ENCODE measurements around the gene ST6GALNAC3.

Gene ST6GALNAC3

DNA sequence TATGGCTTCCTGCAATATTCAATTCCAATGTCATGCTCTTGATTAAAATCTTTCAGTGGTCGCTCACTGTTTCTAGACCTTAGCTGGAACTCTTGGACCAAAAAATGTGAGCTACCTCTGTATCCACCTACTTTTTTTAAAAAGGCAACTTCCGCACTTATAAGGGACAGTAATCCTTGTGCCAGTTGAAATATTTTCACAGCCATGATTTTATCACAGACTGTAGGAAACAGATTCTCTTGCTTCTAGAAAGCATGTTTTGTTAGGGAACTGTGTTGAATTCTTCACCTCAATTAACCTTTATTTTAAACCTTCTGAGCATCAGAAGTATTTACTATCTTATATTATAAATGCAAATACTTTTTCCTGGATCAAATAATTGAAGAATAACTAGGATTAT, 496.7 kb downstream of the ST6GALNAC3 start:
- Histone ChIP-seq H3K9me3 (ENCODE audit: severe bottlenecking) (no peaks in the 10 kb centered on the region), H3K4me1 (ENCODE audit: insufficient read depth, poor library complexity, severe bottlenecking) (no peaks in the 10 kb centered on the region), H3K27ac (ENCODE audit: poor library complexity, severe bottlenecking) (no peak overlapping the region), H3K27me3 (ENCODE audit: insufficient read depth, poor library complexity, severe bottlenecking) (peaks cover 14% of the 10 kb centered on the region), H3K36me3 (ENCODE audit: low read depth) (no peaks in the 10 kb centered on the region), H3K4me3 (ENCODE audit: severe bottlenecking) (no peak overlapping the region)
- DNase-seq (ENCODE audit: low spot score) (no peak), ATAC-seq (ENCODE audit: low read depth) (no peak)
- TF ChIP-seq, protein P1, sequence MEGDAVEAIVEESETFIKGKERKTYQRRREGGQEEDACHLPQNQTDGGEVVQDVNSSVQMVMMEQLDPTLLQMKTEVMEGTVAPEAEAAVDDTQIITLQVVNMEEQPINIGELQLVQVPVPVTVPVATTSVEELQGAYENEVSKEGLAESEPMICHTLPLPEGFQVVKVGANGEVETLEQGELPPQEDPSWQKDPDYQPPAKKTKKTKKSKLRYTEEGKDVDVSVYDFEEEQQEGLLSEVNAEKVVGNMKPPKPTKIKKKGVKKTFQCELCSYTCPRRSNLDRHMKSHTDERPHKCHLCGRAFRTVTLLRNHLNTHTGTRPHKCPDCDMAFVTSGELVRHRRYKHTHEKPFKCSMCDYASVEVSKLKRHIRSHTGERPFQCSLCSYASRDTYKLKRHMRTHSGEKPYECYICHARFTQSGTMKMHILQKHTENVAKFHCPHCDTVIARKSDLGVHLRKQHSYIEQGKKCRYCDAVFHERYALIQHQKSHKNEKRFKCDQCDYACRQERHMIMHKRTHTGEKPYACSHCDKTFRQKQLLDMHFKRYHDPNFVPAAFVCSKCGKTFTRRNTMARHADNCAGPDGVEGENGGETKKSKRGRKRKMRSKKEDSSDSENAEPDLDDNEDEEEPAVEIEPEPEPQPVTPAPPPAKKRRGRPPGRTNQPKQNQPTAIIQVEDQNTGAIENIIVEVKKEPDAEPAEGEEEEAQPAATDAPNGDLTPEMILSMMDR (IDR thresholded peaks at IDR 0.05; ENCODE audit: poor library complexity, severe bottlenecking): no peak

- Histone ChIP-seq H3K27me3 (ENCODE audit: insufficient read depth, poor library complexity, severe bottlenecking) (peaks cover 9% of the 10 kb centered on the region), H3K4me1 (ENCODE audit: insufficient read depth, poor library complexity, severe bottlenecking) (no peaks in the 10 kb centered on the region), H3K27ac (ENCODE audit: poor library complexity, severe bottlenecking) (no peak overlapping the region), H3K36me3 (ENCODE audit: low read depth) (no peaks in the 10 kb centered on the region), H3K4me3 (ENCODE audit: severe bottlenecking) (no peak overlapping the region), H3K9me3 (ENCODE audit: severe bottlenecking) (no peaks in the 10 kb centered on the region)
- ATAC-seq (ENCODE audit: low read depth): no peak
- TF ChIP-seq, protein P1 (IDR thresholded peaks at IDR 0.05; ENCODE audit: poor library complexity, severe bottlenecking): no peak
- DNase-seq (ENCODE audit: low spot score): no peak
These were observed 497.7 kb downstream of the ST6GALNAC3 start for GRCh38 chr1:76572229-76572628.

DNA sequence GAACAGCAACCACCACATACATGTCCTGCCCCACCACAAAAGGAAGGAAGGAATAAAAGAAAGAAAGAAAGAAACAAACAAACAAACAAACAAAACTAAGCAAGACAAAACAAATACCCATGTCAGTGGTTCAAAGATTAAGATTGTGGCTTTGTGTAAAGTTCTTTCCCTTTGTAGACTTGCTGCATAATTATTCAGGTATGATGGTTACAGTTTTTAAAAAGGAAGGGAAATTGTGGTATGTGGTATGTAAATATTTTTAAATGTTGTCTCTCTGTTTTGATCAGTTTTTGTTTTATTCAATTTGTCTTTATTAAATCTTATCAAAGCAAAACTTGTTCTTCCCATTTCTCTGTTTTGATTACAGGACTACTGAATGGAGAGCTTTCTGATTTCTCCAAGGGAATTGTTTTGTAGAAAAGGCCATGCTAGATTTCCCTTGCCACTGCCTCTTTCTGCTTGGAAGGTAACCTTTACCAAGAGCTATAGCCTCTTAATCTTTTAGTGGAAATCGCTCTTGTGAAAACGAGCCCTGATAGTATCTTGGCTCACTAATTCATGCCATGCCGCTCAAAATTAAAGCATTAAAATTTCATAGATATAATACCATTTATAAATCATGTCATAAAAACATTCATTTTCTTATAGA, 502.5 kb downstream of the ST6GALNAC3 start:
- peaks cover 4% of the 10 kb centered on the region for H3K27me3 ChIP-seq (ENCODE audit: insufficient read depth, poor library complexity, severe bottlenecking)
- TF ChIP-seq, protein P1 (IDR thresholded peaks at IDR 0.05; ENCODE audit: poor library complexity, severe bottlenecking): no peak

GRCh38 chr1:76577525-76578185, 503.1 kb downstream of the ST6GALNAC3 start:
- DNase-seq (ENCODE audit: low spot score): no peak
- TF ChIP-seq, protein P1 (IDR thresholded peaks at IDR 0.05; ENCODE audit: poor library complexity, severe bottlenecking): no peak
- H3K9me3 ChIP-seq (ENCODE audit: severe bottlenecking): no peaks in the 10 kb centered on the region

More for the DNA sequence above, 502.5 kb downstream of the ST6GALNAC3 start:
- ATAC-seq (ENCODE audit: low read depth) (no peak), DNase-seq (ENCODE audit: low spot score) (no peak)
- H3K9me3 ChIP-seq (ENCODE audit: severe bottlenecking): no peaks in the 10 kb centered on the region
- H3K36me3 ChIP-seq (ENCODE audit: low read depth): no peaks in the 10 kb centered on the region
- H3K27ac ChIP-seq (ENCODE audit: poor library complexity, severe bottlenecking): no peak overlapping the region
- no peaks in the 10 kb centered on the region for H3K4me1 ChIP-seq (ENCODE audit: insufficient read depth, poor library complexity, severe bottlenecking)
- no peak overlapping the region for H3K4me3 ChIP-seq (ENCODE audit: severe bottlenecking)

GRCh38 chr1:76580206-76580605, 505.7 kb downstream of the ST6GALNAC3 start:
- H3K27ac ChIP-seq (ENCODE audit: poor library complexity, severe bottlenecking): no peak overlapping the region
- peaks cover 4% of the 10 kb centered on the region for H3K27me3 ChIP-seq (ENCODE audit: insufficient read depth, poor library complexity, severe bottlenecking)
- no peaks in the 10 kb centered on the region for H3K36me3 ChIP-seq (ENCODE audit: low read depth)
- H3K9me3 ChIP-seq (ENCODE audit: severe bottlenecking): no peaks in the 10 kb centered on the region
- DNase-seq (ENCODE audit: low spot score) (no peak), ATAC-seq (ENCODE audit: low read depth) (no peak)
- TF ChIP-seq, protein P1 (IDR thresholded peaks at IDR 0.05; ENCODE audit: poor library complexity, severe bottlenecking): no peak
- no peak overlapping the region for H3K4me3 ChIP-seq (ENCODE audit: severe bottlenecking)
- H3K4me1 ChIP-seq (ENCODE audit: insufficient read depth, poor library complexity, severe bottlenecking): no peaks in the 10 kb centered on the region

More at GRCh38 chr1:76577525-76578185, 503.1 kb downstream of the ST6GALNAC3 start:
- no peaks in the 10 kb centered on the region for H3K4me1 ChIP-seq (ENCODE audit: insufficient read depth, poor library complexity, severe bottlenecking)
- ATAC-seq (ENCODE audit: low read depth): no peak
- peaks cover 4% of the 10 kb centered on the region for H3K27me3 ChIP-seq (ENCODE audit: insufficient read depth, poor library complexity, severe bottlenecking)
- no peaks in the 10 kb centered on the region for H3K36me3 ChIP-seq (ENCODE audit: low read depth)
- H3K27ac ChIP-seq (ENCODE audit: poor library complexity, severe bottlenecking): no peak overlapping the region
- H3K4me3 ChIP-seq (ENCODE audit: severe bottlenecking): no peak overlapping the region
